ENCODE results near the gene STK26. TPM values are rescaled to one million over a fixed set of nuclear protein-coding genes. Genes with fewer than 3 reads are reported as not detected.

The STK26 gene
- total RNA-seq, 3 donors from 2014 or later: 12.8 to 19.2 (median 15.0) TPM

DNA sequence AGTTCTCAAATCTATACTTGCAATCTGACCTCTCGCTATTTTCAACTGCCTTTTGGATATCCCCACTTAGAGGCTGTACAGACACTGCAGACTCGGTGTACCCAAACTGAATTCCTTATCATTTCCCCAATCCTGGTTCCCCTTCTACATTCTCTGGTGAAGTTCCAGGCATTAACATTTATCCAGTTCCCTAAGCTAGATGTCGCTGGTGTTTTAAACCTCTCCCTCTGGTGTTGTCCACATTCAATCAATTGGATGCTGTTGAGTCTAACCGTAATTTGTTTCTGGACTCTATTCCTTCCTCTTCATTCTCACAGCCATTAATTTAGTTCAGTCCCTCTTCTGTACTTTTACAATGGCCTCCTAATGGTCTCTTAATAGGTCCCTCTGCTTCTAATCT is 7.2 kb upstream of the STK26 start:
- Histone ChIP-seq H3K4me1 (no peaks in the 10 kb centered on the region), H3K27me3 (peaks cover 0 to 40% of the 10 kb centered on the region in 2 donors), H3K27ac (no peak overlapping the region), H3K9me3 (no peaks in the 10 kb centered on the region), H3K36me3 (no peaks in the 10 kb centered on the region), H3K4me3 (no peak overlapping the region)
- no peak for DNase-seq (ENCODE audit: low spot score in 2 of 2)
- TF ChIP-seq POLR2AphosphoS5 (IDR thresholded peaks at IDR 0.05) (no peak), CTCF (IDR thresholded peaks at IDR 0.05) (no peak), POLR2A (IDR thresholded peaks at IDR 0.05) (no peak)
- intact Hi-C loops (cut with DNase I; ENCODE audit: low total_unique reads): no loop called here

DNA sequence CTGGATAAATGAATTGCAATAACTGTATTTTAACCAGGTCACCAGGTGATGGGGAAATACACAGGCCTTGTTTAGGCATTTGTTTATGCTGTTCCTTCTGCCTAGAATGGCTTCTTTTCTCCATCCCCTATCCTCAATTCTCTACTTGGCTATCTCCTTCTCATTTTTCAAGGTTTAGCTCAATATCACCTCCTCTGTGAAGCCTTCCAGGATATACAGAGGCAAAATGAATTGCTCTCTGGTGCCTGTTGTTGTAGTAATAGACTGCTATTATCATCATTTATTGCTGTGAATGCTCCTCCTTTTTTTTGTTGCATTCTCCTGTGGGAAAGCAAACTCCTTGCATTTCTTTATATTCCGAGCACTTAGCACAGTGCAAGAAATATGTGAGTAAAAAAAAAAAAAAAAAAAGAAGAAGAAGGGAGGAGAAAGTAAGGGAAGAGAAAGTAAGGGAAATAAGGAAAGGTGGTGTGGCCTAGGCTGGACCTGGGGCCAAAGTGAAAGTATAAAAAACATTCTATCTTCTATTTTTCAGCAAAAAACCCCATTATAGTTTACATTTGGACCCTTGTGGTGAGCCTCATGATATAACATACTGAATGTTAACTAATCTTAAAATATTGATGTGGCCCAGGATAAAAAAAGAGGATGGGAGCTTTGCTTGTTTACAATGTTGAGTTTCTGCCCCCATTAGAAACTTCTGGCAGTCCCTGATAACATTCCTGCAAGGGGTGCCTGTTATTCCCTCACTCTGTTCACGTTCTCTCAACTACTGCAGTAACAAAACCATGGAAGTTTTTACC is 6.3 kb upstream of the STK26 start:
- Histone ChIP-seq H3K27me3 (peaks cover 0 to 40% of the 10 kb centered on the region in 2 donors), H3K4me1 (no peaks in the 10 kb centered on the region), H3K9me3 (no peaks in the 10 kb centered on the region), H3K27ac (no peak overlapping the region), H3K36me3 (no peaks in the 10 kb centered on the region), H3K4me3 (no peak overlapping the region)
- TF ChIP-seq POLR2A (IDR thresholded peaks at IDR 0.05) (no peak), CTCF (IDR thresholded peaks at IDR 0.05) (no peak), POLR2AphosphoS5 (IDR thresholded peaks at IDR 0.05) (no peak)
- intact Hi-C loops (cut with DNase I; ENCODE audit: low total_unique reads): no loop called here
- no peak for DNase-seq (ENCODE audit: low spot score in 2 of 2)

DNA sequence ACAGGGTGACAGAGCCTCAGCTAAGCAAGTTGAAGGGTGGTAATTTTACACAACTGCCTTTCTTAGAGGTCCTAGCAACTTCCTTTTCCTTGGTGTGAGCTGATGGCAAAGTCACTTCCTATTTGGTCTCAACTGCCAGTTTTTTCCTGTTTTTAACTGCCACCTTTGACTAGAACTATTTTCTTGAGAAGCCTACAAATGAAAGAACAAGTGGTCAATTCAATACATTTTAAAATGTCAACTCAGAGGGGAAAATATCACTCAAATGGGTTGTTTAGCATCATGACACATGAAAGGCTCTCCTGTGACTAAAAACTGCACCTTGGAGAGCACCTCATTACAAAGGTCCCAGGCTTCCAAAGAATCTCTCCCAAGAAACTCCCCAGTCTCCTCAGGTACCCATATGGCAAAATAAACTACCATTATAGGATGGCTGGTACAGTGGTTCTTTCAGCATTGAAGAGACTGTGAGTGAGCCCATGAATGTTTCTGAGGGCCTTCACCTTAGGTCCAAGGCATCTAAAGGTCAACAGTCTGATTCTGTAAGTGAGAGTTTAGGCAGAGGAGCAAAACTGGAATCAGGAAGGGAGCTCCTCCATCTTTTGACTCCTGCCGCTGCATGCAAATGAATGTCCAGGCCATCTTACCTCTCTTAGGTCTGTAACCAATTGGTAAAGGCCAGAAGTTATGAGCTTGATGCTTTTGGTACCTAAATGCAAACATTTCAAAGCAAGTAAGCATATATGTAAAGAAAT is 5.5 kb upstream of the STK26 start:
- H3K4me1 ChIP-seq: no peaks in the 10 kb centered on the region
- H3K36me3 ChIP-seq: no peaks in the 10 kb centered on the region
- peaks cover 0 to 35% of the 10 kb centered on the region in 2 donors for H3K27me3 ChIP-seq
- H3K4me3 ChIP-seq: no peak overlapping the region
- H3K27ac ChIP-seq: no peak overlapping the region
- no peak for TF ChIP-seq CTCF (IDR thresholded peaks at IDR 0.05)
- no peak for TF ChIP-seq POLR2AphosphoS5 (IDR thresholded peaks at IDR 0.05)
- TF ChIP-seq POLR2A (IDR thresholded peaks at IDR 0.05): no peak
- intact Hi-C loops (cut with DNase I; ENCODE audit: low total_unique reads): no loop called here
- no peaks in the 10 kb centered on the region for H3K9me3 ChIP-seq
- no peak for DNase-seq (ENCODE audit: low spot score in 2 of 2)

GRCh38 chrX:132022198-132022966 is 720 bp upstream of the STK26 start:
- peak overlapping the region; percentile 74 to 85 for H3K27ac ChIP-seq
- no peaks in the 10 kb centered on the region for H3K9me3 ChIP-seq
- no peaks in the 10 kb centered on the region for H3K36me3 ChIP-seq
- peaks cover 0 to 26% of the 10 kb centered on the region in 2 donors for H3K27me3 ChIP-seq
- peak in 1 of 3 donors; percentile 16 for TF ChIP-seq CTCF (IDR thresholded peaks at IDR 0.05)
- TF ChIP-seq POLR2AphosphoS5 (IDR thresholded peaks at IDR 0.05): no peak
- TF ChIP-seq POLR2A (IDR thresholded peaks at IDR 0.05): no peak
- peak overlapping the region; percentile 56 to 81 (median 64) for H3K4me3 ChIP-seq
- H3K4me1 ChIP-seq: no peaks in the 10 kb centered on the region
- DNase-seq (ENCODE audit: low spot score in 2 of 2): no peak
- intact Hi-C loops (cut with DNase I; ENCODE audit: low total_unique reads): no loop called here
